OCI-LY3 (cell line): ENCODE measurements around the gene LUC7L2.

Experiments
- CTCF ChIP-seq: fragments of 200-600, 300-600 bp; sonication (generic); IDR thresholded peaks from 2 replicates; pipeline ENCODE4 v1.5.1; 2014; ENCODE audit warnings: antibody characterized with exemption, low read length, low read depth
- EZH2phosphoT487 ChIP-seq: fragments of 200-600 bp; shearing (Covaris generic); IDR thresholded peaks from 2 replicates; pipeline ENCODE4 v1.6.1; 2018; ENCODE audit warnings: antibody characterized with exemption, mixed run types, low read depth

- TF ChIP-seq CTCF: no peak
- no peak for TF ChIP-seq EZH2phosphoT487
Measured at GRCh38 chr7:139387594-139387993, 27.9 kb downstream of the LUC7L2 start.
